ENCODE results near the gene HEG1.

DNA sequence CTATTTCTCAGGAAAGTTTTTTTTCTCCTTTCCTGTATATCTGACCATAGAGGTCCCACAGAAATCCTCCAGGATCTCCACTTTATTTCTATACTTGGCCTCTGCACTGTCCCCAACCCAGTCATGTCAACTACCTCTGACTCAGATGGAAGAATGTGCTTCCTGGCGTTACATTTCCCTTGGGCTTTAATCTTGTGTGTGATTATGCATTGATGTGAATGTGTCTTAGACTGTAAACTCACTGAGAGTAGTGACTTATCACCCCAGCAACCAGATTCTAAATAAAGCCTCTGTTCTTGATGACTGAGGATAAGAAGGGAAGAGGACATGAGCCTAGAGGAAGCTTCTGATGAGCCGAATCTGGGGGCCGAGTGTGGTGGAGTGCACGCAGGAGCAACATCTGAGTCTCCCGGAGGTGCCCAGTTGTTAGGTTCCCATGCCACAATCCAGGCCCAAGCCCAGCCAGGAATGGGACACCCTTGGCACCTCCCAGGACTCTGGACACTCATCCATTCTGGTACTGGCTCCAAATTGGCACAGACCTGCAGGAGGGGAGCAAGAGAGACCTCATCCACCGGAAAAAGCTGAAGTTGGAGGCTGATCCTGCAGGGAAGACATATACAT lies 32.1 kb upstream of the HEG1 start:
- TF ChIP-seq CTCF (IDR thresholded peaks at IDR 0.05), result no peak
- no peak for TF ChIP-seq POLR2A (IDR thresholded peaks at IDR 0.05)

Data from body of pancreas (tissue), 4 donors.